GM18526 (cell line): ENCODE data around the gene TBC1D9.

Source experiments
- POLR2A ChIP-seq: IDR thresholded peaks from 3 replicates; pipeline ENCODE4 v1.6.1; 2011; ENCODE audit not compliant: insufficient read length; ENCODE audit errors: extremely low read depth

Gene TBC1D9

GRCh38 chr4:140717313-140717712 is 38.9 kb downstream of the TBC1D9 start:
- no peak for TF ChIP-seq POLR2A

- no peak for TF ChIP-seq POLR2A
Measured at GRCh38 chr4:140715119-140715518, 41.1 kb downstream of the TBC1D9 start.

- no peak for TF ChIP-seq POLR2A
Measured at GRCh38 chr4:140711910-140712309, 44.3 kb downstream of the TBC1D9 start.

- no peak for TF ChIP-seq POLR2A
Measured at GRCh38 chr4:140710908-140711622, 45.1 kb downstream of the TBC1D9 start.

GRCh38 chr4:140707325-140707724 is 48.9 kb downstream of the TBC1D9 start:
- no peak for TF ChIP-seq POLR2A

GRCh38 chr4:140706665-140707064 is 49.5 kb downstream of the TBC1D9 start:
- TF ChIP-seq POLR2A: no peak

- TF ChIP-seq POLR2A: no peak
Measured at GRCh38 chr4:140706276-140706625, 49.9 kb downstream of the TBC1D9 start.

GRCh38 chr4:140705625-140706275 is 50.4 kb downstream of the TBC1D9 start:
- TF ChIP-seq POLR2A: no peak

GRCh38 chr4:140704964-140705363 is 51.2 kb downstream of the TBC1D9 start:
- TF ChIP-seq POLR2A: no peak

- TF ChIP-seq POLR2A: no peak
Measured at GRCh38 chr4:140704392-140704960, 51.7 kb downstream of the TBC1D9 start.

- no peak for TF ChIP-seq POLR2A
Measured at GRCh38 chr4:140703463-140703862, 52.7 kb downstream of the TBC1D9 start.

GRCh38 chr4:140702096-140702757 is 54.0 kb downstream of the TBC1D9 start:
- TF ChIP-seq POLR2A: no peak

GRCh38 chr4:140701071-140701470 is 55.1 kb downstream of the TBC1D9 start:
- no peak for TF ChIP-seq POLR2A

- TF ChIP-seq POLR2A: no peak
Measured at GRCh38 chr4:140697709-140698560, 58.2 kb downstream of the TBC1D9 start.

- no peak for TF ChIP-seq POLR2A
Measured at GRCh38 chr4:140695483-140695882, 60.7 kb downstream of the TBC1D9 start.
